Renal cortex interstitium (tissue), 11 donors: ENCODE measurements around the gene LRRC39. TPM values are rescaled to one million over a fixed set of nuclear protein-coding genes. Genes with fewer than 3 reads are reported as not detected.
A peak's percentile ranks its signal among the peaks of the same experiment; 100 is the strongest.

ENCODE experiments used
- DNase-seq, 11 donors: peaks; one replicate each; pipeline ENCODE4 v3.0.0-alpha.2; 2013; ENCODE audit warnings: low read depth in 9 of 11, low spot score in 4 of 11; ENCODE audit errors: extremely low read depth in 1 of 11
- polyA plus RNA-seq, 3 donors: library from polyadenylated mRNA; unstranded; fragments of 120-200 nt; gene quantifications; one replicate each; pipeline ENCODE4 v1.2.1, GENCODE V29; 2013; ENCODE audit not compliant: insufficient read length in 3 of 3

The LRRC39 gene
- polyA plus RNA-seq, 3 donors, result 1.8 to 3.3 (median 2.3) TPM

GRCh38 chr1:100164216-100164615 lies 13.8 kb downstream of the LRRC39 start:
- DNase-seq, result no peak

- no peak for DNase-seq
Observed at GRCh38 chr1:100162881-100163280, 15.2 kb downstream of the LRRC39 start.

GRCh38 chr1:100152271-100152670 lies 25.8 kb downstream of the LRRC39 start:
- DNase-seq, result no peak

GRCh38 chr1:100151679-100152078 lies 26.4 kb downstream of the LRRC39 start:
- DNase-seq, result no peak

GRCh38 chr1:100147875-100148274 lies 30.2 kb downstream of the LRRC39 start:
- DNase-seq, result no peak

- DNase-seq, result no peak
Observed at GRCh38 chr1:100146958-100147357, 31.1 kb downstream of the LRRC39 start.

GRCh38 chr1:100145116-100145515 lies 32.9 kb downstream of the LRRC39 start:
- no peak for DNase-seq

- no peak for DNase-seq
Observed at GRCh38 chr1:100142343-100142742, 35.7 kb downstream of the LRRC39 start.

GRCh38 chr1:100141192-100141591 lies 36.9 kb downstream of the LRRC39 start:
- no peak for DNase-seq

- DNase-seq, result no peak
Observed at GRCh38 chr1:100137602-100138001, 40.5 kb downstream of the LRRC39 start.

GRCh38 chr1:100134872-100135271 lies 43.2 kb downstream of the LRRC39 start:
- no peak for DNase-seq

- DNase-seq, result peak; percentile 91 to 99 (median 96)
Observed at GRCh38 chr1:100132566-100133477, 45.2 kb downstream of the LRRC39 start, which contains the start of the genes SASS6 and TRMT13. TSS of gene SASS6 (minus strand) at chr1:100132930. CDS start at chr1:100132814, 116 bp downstream. TSS of gene TRMT13 (plus strand) at chr1:100133163. CDS start at chr1:100133169, 6 bp downstream.

GRCh38 chr1:100131623-100132022 lies 46.4 kb downstream of the LRRC39 start:
- no peak for DNase-seq

GRCh38 chr1:100130552-100131077 lies 47.4 kb downstream of the LRRC39 start:
- DNase-seq, result no peak

- DNase-seq, result no peak
Observed at GRCh38 chr1:100127226-100127625, 50.8 kb downstream of the LRRC39 start.

- DNase-seq, result no peak
Observed at GRCh38 chr1:100122177-100122576, 55.9 kb downstream of the LRRC39 start.

GRCh38 chr1:100115524-100115923 lies 62.5 kb downstream of the LRRC39 start:
- DNase-seq, result no peak

GRCh38 chr1:100109554-100110066 lies 68.4 kb downstream of the LRRC39 start:
- no peak for DNase-seq

GRCh38 chr1:100107696-100108095 lies 70.4 kb downstream of the LRRC39 start:
- no peak for DNase-seq

- DNase-seq, result no peak
Observed at GRCh38 chr1:100101564-100101963, 76.5 kb downstream of the LRRC39 start.
